ENCODE measurements around the gene LILRA2. TPM values are rescaled to one million over a fixed set of nuclear protein-coding genes. Genes with fewer than 3 reads are reported as not detected.

Gene LILRA2
- total and polyA plus RNA-seq, 2 of the 8 experiments (the other 6 are each of a cell fraction or from before 2014, with no cell fraction given): not detected

- WGBS, 2 experiments (ENCODE audit: extremely low coverage in 1 of 2, insufficient coverage in 1 of 2, insufficient read length in 1 of 2, insufficient replicate concordance in 2 of 2, low coverage in 1 of 2, low lambda C conversion rate in 2 of 2, missing lambda C conversion rate in 1 of 2): 79% methylated on average over 6 of the region's 6 CpGs; no CpG with 5 or more reads in 1 of the 2 experiments
- H2AK5ac ChIP-seq (ENCODE audit: low read depth, low read length): no peak overlapping the region
- DNase-seq (ENCODE audit: low read depth in 1 of 2, low spot score in 2 of 2): no peak
- H3K4me1 ChIP-seq (replicated peaks in 1 of 4; ENCODE audit: control insufficient read depth in 3 of 4, insufficient read depth in 4 of 4, low read length in 3 of 4): no peaks in the 10 kb centered on the region
- no peak overlapping the region for H3K4me2 ChIP-seq (ENCODE audit: insufficient read depth in 1 of 2, low read depth in 2 of 2, low read length in 2 of 2)
- ChIA-PET CTCF (ENCODE audit: partially characterized antibody) (no interaction called here), POLR2A (ENCODE audit: partially characterized antibody) (no interaction called here)
- no peak overlapping the region for H3K27ac ChIP-seq (ENCODE audit: low read depth, low read length)
- no peak overlapping the region for H2BK5ac ChIP-seq (ENCODE audit: low read depth, low read length)
- H3K79me2 ChIP-seq (ENCODE audit: control insufficient read depth in 1 of 2, insufficient read depth in 2 of 2, low read length in 2 of 2): no peaks in the 10 kb centered on the region
- H3K79me1 ChIP-seq (ENCODE audit: low read depth, low read length): no peaks in the 10 kb centered on the region
- H3K27me3 ChIP-seq (replicated peaks in 1 of 4; ENCODE audit: control insufficient read depth in 3 of 4, extremely low read depth in 1 of 4, insufficient read depth in 3 of 4, low read length in 3 of 4): no peaks in the 10 kb centered on the region
- no peak overlapping the region for H2BK120ac ChIP-seq (replicated peaks; ENCODE audit: low read depth, low read length)
- no peaks in the 10 kb centered on the region for H3K36me3 ChIP-seq (ENCODE audit: control insufficient read depth in 2 of 4, insufficient read depth in 4 of 4, low read length in 3 of 4)
- no peaks in the 10 kb centered on the region for H4K20me1 ChIP-seq (replicated peaks in 1 of 2; ENCODE audit: control insufficient read depth in 1 of 2, insufficient read depth in 2 of 2, low read length in 2 of 2)
- H3K9me3 ChIP-seq (ENCODE audit: insufficient read depth in 2 of 2, low read depth in 1 of 2, low read length in 1 of 2): peaks cover 55 to 94% of the 10 kb centered on the region in 2 experiments
- H3K4ac ChIP-seq (replicated peaks; ENCODE audit: insufficient read length, low read depth, low read length): no peak overlapping the region
- TF ChIP-seq SAP30 (IDR thresholded peaks at IDR 0.05; ENCODE audit: insufficient read depth, insufficient replicate concordance, low read length) (no peak), NANOG (IDR thresholded peaks at IDR 0.05; ENCODE audit: insufficient read depth, low read depth, low read length, poor library complexity, severe bottlenecking) (no peak), SP4 (IDR thresholded peaks at IDR 0.05; ENCODE audit: low read length) (no peak), NRF1 (IDR thresholded peaks at IDR 0.05; ENCODE audit: low read depth, low read length) (no peak), CHD1 (IDR thresholded peaks at IDR 0.05; ENCODE audit: low read depth, low read length) (no peak), RXRA (IDR thresholded peaks at IDR 0.05; ENCODE audit: insufficient read depth, low read depth, low read length) (no peak)
- H2BK15ac ChIP-seq (ENCODE audit: low read length): no peak overlapping the region
- H3K23me2 ChIP-seq (ENCODE audit: low read depth, low read length): no peaks in the 10 kb centered on the region
- no peak overlapping the region for H3K14ac ChIP-seq (ENCODE audit: insufficient read length)
- no peak overlapping the region for H4K8ac ChIP-seq (ENCODE audit: extremely low read depth, insufficient read depth, low read length)
- no peak overlapping the region for H3K9ac ChIP-seq (replicated peaks in 1 of 4; ENCODE audit: extremely low read depth in 1 of 4, low read depth in 3 of 4, low read length in 3 of 4)
- H2BK12ac ChIP-seq (ENCODE audit: low read depth, low read length): no peak overlapping the region
- H3K56ac ChIP-seq (replicated peaks; ENCODE audit: insufficient read length, low read depth, low read length): no peak overlapping the region
- no peak overlapping the region for H3K4me3 ChIP-seq (ENCODE audit: extremely low read depth in 1 of 4, insufficient read depth in 2 of 4, low read depth in 3 of 4, low read length in 4 of 4)
- no peak overlapping the region for H4K91ac ChIP-seq (replicated peaks; ENCODE audit: insufficient read length, low read length)
- FAIRE-seq: no peak
- no peak overlapping the region for H3K18ac ChIP-seq (ENCODE audit: extremely low read depth, low read length)
- H2AFZ ChIP-seq (ENCODE audit: low read length): no peak overlapping the region
- H4K5ac ChIP-seq (ENCODE audit: insufficient read length, low read depth, low read length): no peak overlapping the region
- H2BK20ac ChIP-seq (ENCODE audit: low read length): no peak overlapping the region
- H3K23ac ChIP-seq (ENCODE audit: insufficient read length): no peak overlapping the region
Measured at GRCh38 chr19:54630782-54631181, 57.2 kb downstream of the LILRA2 start.

Measured in H1 (cell line).